Measurements from ENCODE around the gene PGD. TPM values are rescaled to one million over a fixed set of nuclear protein-coding genes. Genes with fewer than 3 reads are reported as not detected.

The PGD gene
- total and polyA plus RNA-seq, 2 of the 13 experiments (the other 11 are each of a cell fraction or from before 2014, with no cell fraction given) = 64.8 to 210 TPM

GRCh38 chr1:10434590-10434989 is 35.7 kb downstream of the PGD start:
- no peak for TF ChIP-seq ZBTB2 (CRISPR knock-in tag; IDR thresholded peaks at IDR 0.05; ENCODE audit: low read depth)
- no peak for TF ChIP-seq DNMT3B (CRISPR knock-in tag; conservative IDR thresholded peaks at IDR 0.05)
- TF ChIP-seq SNRNP70 (IDR thresholded peaks at IDR 0.05; ENCODE audit: low read depth, low read length) = no peak
- TF ChIP-seq DMTF1 (CRISPR knock-in tag; IDR thresholded peaks at IDR 0.05) = no peak
- TF ChIP-seq ZBTB40 (IDR thresholded peaks at IDR 0.05) = no peak
- TF ChIP-seq ZBTB40 (CRISPR knock-in tag; IDR thresholded peaks at IDR 0.05) = no peak
- no peak for TF ChIP-seq ATF2 (CRISPR knock-in tag; IDR thresholded peaks at IDR 0.05)
- no peak for TF ChIP-seq ZNF772 (CRISPR knock-in tag; IDR thresholded peaks at IDR 0.05)
- no peak for TF ChIP-seq ERF (CRISPR knock-in tag; IDR thresholded peaks at IDR 0.05)
- intact Hi-C loops (cut with micrococcal nuclease; ENCODE audit: unreplicated experiment) = loop anchor here (5.0 kb wide), 1 partner anchor 38 kb away; the partner anchor contains the start of genes DFFA and PEX14
- Histone ChIP-seq H3K27me3 (ENCODE audit: control insufficient read depth in 1 of 2, insufficient read depth in 2 of 2, low read length in 2 of 2) (no peaks in the 10 kb centered on the region), H3K9ac (ENCODE audit: insufficient read depth, low read depth, low read length) (no peak overlapping the region), H4K20me1 (ENCODE audit: insufficient read depth, low read length) (no peaks in the 10 kb centered on the region), H3K79me2 (ENCODE audit: insufficient read depth, low read length) (peaks cover 5% of the 10 kb centered on the region), H3K9me3 (ENCODE audit: low read length) (no peaks in the 10 kb centered on the region), H3K4me3 (replicated peaks in 1 of 3; ENCODE audit: insufficient read depth in 1 of 3, low read depth in 2 of 3, low read length in 3 of 3) (no peak overlapping the region), H3K27ac (ENCODE audit: extremely low read length, insufficient read depth, low read length) (no peak overlapping the region), H3K4me2 (ENCODE audit: low read depth, low read length) (no peak overlapping the region), H3K4me1 (ENCODE audit: insufficient read depth, low read length) (peaks cover 76% of the 10 kb centered on the region), H2AFZ (ENCODE audit: low read length) (no peak overlapping the region), H3K36me3 (replicated peaks in 1 of 2; ENCODE audit: control insufficient read depth in 1 of 2, insufficient read depth in 2 of 2, low read length in 2 of 2) (no peaks in the 10 kb centered on the region)
- ChIA-PET CTCF (ENCODE audit: low intra/inter-chr PET ratio, low total read pairs) (no interaction called here), POLR2A (no interaction called here)
- DNase-seq (ENCODE audit: low spot score) (no peak), ATAC-seq (no peak), FAIRE-seq (no peak)
- in situ Hi-C loops (cut with HindIII; ENCODE audit: extremely low pct_ligation_motif_present, low pct_unique_long_range_greater_than_20kb) = loop anchor here (5.0 kb wide), 1 partner anchor 63 kb away; no protein-coding TSS in a partner anchor
- BruUV-seq (replicated peaks) = no TSS peak
- WGBS (ENCODE audit: low lambda C conversion rate) = 98% methylated on average over 5 of the region's 5 CpGs
